Body of pancreas (tissue), 4 donors: ENCODE measurements around the gene IFITM1.

ENCODE experiments used
- POLR2A ChIP-seq, 3 donors: fragments of 450-650 bp; IDR thresholded peaks; one replicate each; pipeline ENCODE4 v1.6.1; 2016; ENCODE audit warnings: antibody characterized with exemption in 3 of 3, mild to moderate bottlenecking in 2 of 3
- TF ChIP-seq, protein P1 (sequence below), 7 experiments: fragments of 450-650 bp in 4 of 7; fragments of 200-600 bp in 3 of 7; sonication (generic) in 3 of 7; IDR thresholded peaks; one replicate each; pipeline ENCODE4 v1.5.1; 2016 to 2019; ENCODE audit warnings: antibody characterized with exemption in 7 of 7

DNA sequence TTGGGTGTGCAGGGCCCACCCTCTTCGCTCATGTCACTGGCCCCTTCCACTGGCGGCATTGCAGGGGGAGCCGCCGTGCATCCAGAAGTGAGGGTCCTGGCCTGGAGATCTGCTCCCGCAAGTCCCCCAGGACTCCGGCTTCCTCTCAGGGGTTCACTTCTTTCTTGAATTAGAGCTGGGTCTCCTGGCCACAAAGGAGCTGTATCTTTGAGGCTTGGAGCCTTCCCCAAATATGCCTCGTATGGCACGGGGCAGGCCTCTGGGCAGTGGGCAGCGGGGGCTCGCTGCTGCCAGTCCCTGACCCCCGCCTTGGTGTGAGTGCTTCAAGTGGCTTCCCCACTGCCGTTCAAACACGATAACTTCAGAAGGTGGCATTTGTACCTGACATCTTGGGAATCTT is 14.2 kb downstream of the IFITM1 start:
- TF ChIP-seq, protein P1, sequence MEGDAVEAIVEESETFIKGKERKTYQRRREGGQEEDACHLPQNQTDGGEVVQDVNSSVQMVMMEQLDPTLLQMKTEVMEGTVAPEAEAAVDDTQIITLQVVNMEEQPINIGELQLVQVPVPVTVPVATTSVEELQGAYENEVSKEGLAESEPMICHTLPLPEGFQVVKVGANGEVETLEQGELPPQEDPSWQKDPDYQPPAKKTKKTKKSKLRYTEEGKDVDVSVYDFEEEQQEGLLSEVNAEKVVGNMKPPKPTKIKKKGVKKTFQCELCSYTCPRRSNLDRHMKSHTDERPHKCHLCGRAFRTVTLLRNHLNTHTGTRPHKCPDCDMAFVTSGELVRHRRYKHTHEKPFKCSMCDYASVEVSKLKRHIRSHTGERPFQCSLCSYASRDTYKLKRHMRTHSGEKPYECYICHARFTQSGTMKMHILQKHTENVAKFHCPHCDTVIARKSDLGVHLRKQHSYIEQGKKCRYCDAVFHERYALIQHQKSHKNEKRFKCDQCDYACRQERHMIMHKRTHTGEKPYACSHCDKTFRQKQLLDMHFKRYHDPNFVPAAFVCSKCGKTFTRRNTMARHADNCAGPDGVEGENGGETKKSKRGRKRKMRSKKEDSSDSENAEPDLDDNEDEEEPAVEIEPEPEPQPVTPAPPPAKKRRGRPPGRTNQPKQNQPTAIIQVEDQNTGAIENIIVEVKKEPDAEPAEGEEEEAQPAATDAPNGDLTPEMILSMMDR (IDR thresholded peaks at IDR 0.05), result no peak
- TF ChIP-seq POLR2A (IDR thresholded peaks at IDR 0.05), result no peak
